Right lobe of liver (tissue), 4 donors: ENCODE results near the gene TBC1D26.
"Not testable (repeated sequence)": the region's sequence is repeated elsewhere in the genome, so short reads cannot be mapped to it uniquely, and the experiment has no call there.

Experiments used
- POLR2A ChIP-seq: fragments of 450-650 bp; IDR thresholded peaks from one replicate; pipeline ENCODE4 v1.6.1; 2017; ENCODE audit warnings: antibody characterized with exemption, mild to moderate bottlenecking
- TF ChIP-seq, protein P1 (sequence below), 4 donors: fragments of 200-600 bp in 3 of 4; fragments of 450-650 bp in 1 of 4; IDR thresholded peaks; one replicate each; pipeline versions ENCODE4 v1.5.1 to v1.8.0; 2016 to 2022; ENCODE audit warnings: antibody characterized with exemption in 4 of 4, mild to moderate bottlenecking in 2 of 4
- donor health status: DM: no; HTN: no; CAD: no.
- donor health status: DM: no; HTN: no; CAD: no.
- donor health status: DM: no; HTN: yes; CAD: no.

DNA sequence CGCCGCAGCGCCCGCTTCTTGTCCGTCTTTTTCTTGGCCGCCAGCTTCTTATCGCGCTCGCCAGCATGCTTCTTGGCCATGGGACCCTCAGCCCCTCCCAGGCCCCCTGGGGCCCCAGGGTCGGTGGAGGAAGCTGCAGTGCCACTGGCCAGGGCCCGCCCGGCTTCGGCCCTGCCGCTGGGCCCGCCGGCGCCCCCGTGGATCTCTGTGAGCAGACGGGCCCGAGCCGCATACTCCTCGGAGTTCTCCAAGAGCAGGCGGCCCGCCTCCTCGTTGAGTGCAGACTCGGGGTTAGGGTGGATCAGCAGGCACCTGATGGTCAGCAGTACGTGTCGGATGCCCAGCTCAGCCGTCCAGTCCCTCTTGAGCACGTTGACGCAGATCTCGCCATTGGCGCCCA, 27.8 kb upstream of the TBC1D26 start:
- TF ChIP-seq, protein P1, sequence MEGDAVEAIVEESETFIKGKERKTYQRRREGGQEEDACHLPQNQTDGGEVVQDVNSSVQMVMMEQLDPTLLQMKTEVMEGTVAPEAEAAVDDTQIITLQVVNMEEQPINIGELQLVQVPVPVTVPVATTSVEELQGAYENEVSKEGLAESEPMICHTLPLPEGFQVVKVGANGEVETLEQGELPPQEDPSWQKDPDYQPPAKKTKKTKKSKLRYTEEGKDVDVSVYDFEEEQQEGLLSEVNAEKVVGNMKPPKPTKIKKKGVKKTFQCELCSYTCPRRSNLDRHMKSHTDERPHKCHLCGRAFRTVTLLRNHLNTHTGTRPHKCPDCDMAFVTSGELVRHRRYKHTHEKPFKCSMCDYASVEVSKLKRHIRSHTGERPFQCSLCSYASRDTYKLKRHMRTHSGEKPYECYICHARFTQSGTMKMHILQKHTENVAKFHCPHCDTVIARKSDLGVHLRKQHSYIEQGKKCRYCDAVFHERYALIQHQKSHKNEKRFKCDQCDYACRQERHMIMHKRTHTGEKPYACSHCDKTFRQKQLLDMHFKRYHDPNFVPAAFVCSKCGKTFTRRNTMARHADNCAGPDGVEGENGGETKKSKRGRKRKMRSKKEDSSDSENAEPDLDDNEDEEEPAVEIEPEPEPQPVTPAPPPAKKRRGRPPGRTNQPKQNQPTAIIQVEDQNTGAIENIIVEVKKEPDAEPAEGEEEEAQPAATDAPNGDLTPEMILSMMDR (IDR thresholded peaks at IDR 0.05): not testable (repeated sequence)
- TF ChIP-seq POLR2A: not testable (repeated sequence)
